ENCODE measurements around the gene EPS8.

The EPS8 gene

DNA sequence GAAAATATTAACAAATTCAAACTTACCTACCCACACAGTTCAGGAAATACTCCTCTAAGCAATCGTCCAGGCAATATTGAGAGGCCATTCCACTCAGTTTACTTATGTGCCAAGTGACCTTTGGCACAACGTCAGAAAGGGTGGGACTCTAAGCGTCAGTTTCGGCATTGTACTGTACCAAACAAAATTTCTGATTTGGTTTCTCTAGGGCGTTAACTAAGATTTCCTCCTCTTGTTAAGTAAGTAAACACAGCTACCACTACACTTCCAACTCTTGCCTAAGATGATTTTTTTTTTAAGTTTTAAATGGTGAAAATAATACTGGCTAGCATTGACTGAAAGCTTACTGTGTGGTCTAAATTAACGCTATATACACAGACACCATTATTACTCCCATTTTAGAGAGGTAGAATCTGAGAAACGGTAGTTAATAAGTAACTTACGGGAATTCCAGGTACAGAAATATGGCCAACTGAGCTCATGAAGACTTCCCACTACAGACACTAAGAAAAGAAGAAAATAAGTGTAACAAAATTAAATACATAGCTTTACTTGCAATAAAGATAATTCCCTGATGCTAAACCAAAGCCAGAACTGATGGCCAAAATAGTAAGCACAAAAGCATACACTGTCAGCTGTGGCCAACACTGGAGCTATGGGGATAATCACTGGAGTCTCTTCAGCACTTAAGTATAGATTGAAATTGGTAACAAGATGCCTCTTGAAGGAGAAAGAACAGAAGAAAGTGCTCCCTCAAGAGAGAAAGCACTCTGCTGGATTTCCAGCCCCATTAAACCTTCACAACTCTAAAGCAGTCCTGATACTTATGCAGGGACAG lies 76.1 kb downstream of the EPS8 start:
- DNase-seq, result no peak

DNA sequence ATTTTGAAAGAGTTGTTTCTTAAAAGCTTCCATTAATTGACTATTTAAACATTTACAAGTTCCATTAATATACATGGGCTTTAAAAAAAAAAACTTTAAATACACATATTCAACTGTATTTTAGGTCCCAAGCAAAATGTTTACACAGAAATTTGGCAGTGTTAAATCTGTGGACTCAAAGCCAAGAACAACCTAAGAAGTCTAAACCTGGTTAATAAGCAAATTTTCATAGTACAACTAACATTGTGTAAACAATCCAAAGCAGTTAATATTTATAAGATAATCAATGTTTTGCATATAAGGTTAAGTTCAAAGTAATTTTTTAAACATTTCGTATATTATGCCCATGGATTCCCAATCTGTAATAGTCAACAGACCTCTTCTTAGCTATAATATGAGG lies 77.0 kb downstream of the EPS8 start:
- no peak for DNase-seq

DNA sequence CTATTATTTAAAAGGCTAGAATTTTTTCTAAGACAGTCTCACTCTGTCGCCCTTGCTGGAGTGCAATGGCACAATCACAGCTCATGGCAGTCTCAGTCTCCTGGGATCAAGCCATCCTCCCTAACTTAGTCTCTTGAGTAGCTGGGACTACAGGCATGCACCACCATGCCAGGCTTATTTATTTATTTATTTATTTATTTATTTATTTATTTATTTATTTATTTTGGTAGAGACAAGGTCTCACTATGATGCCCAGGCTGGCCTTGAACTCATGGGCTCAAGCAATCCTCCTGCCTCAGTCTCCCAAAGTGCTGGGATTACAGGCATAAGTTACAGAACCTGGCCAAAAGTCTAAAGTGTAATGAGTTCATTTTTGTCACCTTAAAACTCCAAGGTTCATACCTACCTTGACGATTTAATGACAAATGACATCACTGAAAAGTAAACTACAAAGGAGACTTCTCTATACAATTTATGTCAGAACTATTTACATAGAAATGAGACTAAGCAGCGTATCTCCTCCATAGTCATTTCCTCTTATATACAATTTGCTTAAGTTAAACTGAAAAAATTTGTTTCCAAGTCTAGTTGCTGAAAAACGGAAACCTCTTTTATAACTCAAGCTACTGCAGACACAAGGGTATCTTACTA lies 78.2 kb downstream of the EPS8 start:
- no peak for DNase-seq

DNA sequence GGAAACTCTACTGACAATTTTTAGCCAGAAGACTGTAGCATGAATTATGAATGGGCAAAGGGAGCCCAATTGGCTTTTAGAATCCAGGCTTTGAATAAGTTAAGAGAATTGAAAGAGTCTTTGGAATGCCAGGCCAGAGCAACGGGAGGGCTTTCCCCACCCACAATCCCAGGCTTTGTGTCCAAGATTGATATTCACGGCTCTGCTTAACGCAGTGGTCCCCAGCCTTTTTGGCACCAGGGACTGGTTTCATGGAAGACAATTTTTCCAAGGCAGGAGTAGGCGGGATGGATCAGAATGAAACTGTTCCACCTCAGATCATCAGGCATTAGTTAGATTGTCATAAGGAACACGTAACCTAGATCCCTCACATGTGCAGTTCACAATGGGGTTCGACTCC lies 79.6 kb downstream of the EPS8 start:
- DNase-seq, result no peak

DNA sequence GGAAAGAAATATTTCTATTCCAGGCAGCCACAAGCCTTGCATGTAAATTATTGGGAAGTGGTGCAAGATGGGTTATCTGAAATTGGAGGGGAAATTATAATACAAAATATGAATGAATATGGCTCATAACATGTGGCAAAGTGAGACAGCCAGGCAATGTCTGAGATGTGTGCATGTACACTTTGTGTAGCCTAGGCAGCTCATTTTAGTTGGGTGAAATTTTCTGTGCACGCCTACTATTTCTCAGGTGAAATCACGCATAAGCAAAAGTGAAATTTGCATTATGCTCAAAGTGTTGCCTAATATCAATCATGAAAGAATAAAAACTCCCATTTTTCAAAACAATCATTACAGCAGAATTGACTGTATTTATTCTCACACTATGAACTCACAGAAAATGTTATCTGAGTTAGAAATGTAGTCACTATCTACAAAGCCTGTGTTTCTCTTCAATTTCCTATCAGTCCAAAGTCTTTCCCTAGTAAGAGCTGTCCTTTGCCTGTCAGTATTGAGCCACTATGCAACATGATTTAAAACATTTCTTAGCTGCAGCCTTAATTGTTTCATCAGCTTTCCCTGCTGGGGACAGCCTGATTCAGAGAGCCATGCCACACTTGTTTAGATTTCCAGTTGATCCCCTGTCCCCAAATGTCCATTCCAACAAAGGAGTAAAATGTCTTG lies 80.7 kb downstream of the EPS8 start:
- no peak for DNase-seq

DNA sequence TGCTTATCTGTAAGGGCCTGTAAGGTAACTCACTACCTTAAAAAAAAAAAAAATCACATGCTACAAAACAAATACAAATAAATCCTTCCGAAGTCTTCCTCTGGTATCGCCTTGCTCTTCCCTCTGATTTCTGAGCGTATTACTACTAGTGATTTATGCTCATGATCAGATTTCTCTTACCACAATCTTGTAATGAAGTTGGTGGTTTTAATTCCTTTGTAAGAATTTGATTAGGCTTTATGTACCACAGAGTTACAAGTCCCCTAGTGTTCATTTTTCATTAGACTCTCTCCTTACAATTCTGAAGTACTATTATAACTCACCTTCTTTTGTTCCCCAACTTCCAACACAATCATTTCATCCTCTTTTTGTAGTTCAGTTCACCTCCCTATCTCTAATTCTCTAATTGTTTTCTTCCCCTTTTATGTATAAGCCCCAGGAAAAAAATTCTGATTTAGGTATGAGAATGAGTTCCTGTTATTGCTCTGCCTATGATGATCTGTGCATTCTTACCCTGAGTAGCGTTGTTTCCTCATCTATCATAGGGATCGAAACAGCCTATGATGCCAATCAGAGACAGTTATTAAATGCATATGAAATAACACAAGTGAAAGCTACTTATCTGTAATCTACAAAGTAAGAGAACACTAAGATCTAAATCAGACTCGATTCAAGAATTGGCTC lies 81.5 kb downstream of the EPS8 start:
- no peak for DNase-seq

DNA sequence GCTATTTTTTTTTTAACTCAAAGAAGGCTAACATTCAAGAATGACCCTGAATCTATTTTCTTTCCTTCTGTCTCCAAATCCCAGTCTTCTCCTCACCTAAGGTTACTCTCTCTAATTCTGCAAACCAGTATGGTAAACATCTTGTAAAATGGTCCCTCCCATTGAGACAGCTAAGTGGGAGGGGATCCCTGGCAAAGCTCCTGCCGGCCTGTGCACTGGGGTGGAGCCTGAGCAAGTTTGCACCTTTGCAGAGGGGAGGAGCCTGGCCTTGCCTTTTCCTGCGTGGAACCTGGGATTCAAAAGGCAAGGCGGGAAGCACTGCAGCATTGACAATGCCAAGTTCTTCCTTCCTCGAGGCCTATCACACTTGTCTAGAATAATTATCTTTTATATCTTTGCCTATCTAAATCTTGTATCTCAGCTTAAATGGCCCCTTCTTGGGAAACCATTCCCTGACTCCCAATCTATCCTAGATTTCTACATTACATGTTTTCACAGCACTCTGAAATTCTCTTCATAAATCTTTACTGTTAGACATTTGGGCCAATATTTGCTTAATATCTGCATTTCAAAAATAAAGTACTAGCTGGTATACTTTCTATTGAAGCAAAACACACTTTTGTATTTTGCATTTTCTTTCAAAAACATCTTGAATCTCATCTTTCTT lies 83.0 kb downstream of the EPS8 start:
- no peak for DNase-seq

DNA sequence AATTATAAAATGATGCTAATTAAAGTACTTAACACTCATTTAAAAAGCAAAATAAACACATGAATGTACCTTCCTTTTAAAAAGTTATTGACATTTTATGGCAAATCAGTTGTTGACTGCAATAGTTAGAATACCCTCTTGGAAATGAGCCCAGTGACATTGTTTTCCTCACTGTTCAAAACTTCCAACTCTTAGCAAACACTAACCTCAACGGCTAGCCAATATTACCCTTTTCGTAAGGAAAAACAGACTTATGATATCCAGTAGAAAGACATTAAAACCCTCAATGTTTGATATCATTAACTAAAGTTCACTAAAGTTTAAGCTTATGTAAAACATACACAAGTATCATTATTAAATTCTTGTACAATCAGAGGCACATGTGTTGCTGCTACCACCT lies 83.6 kb downstream of the EPS8 start:
- DNase-seq, result no peak

DNA sequence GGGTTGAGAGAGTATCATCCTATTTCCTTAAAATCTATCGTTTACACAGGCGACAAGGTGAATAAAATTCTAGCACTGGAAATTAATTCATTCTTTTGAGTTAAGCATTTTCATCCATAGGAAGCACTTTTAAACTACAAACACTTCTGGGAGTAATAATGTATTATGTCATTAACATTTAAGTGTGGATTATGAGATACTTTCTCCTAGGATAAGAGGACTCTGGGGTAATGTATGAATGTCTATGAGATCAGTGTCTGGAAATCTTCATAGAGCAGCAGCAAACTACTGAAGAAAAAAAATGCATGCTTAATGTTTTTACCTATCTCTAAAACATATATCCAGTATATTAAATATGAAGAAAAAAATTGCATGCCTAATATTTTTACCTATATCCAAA lies 86.9 kb downstream of the EPS8 start:
- DNase-seq, result no peak

DNA sequence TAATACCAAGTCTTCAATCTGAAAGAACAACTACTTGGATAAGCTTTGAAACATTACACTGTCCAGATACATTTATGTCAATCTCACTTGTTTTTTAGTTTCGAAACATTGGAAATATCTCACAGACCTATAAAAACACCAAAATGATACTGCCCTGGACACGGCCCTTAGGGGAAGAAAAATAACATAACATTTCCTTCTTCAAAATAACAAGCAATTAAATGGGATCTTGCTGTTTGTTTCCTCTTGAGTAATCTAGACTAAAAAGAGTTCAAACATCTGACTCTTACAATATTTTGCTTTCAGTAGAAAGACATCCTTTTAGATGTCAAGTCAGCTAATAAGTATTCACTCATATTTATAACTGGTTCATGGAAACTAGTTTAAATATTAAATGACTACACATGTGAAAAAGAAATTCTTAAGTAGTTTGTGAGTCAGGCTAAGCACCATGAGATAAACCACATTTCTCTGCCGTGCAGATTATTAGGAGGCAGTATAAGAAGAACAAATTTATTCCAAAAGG lies 87.5 kb downstream of the EPS8 start:
- DNase-seq, result no peak

DNA sequence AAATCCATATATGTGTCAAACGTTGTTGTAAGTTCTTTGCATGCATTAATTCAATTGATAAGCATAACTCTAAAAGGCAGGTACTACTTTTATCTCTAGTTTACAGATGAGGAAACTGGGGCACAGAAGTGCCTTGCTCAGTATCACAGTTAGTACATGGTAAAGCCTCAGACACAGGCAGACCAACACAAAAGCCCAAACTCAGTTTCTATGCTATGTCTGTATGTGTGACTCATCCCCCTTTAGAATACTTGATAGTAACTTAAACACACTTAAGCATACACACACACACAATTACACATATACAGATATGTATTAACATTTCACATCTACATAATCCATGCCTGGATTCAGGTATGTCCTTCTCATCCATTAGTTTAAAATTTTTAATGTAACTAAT lies 88.0 kb downstream of the EPS8 start:
- no peak for DNase-seq

DNA sequence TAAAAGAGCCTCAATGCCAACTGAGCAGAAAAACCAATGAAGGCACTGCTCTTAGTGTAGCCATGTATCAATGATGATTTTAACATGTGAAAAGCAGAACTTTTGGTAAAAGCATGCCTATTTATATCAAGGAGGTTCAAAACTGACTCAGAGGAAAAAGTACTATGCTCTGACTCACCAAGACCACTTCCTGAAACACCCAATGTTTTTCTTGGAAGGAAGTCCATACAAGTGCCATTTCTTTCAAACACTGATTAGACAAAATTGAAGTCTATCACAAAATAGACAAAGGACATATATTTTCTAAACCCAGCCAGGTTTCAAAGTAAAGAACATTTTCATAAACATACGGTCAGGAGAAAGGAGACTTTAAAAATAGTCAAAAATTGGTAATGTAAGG lies 88.6 kb downstream of the EPS8 start:
- no peak for DNase-seq

DNA sequence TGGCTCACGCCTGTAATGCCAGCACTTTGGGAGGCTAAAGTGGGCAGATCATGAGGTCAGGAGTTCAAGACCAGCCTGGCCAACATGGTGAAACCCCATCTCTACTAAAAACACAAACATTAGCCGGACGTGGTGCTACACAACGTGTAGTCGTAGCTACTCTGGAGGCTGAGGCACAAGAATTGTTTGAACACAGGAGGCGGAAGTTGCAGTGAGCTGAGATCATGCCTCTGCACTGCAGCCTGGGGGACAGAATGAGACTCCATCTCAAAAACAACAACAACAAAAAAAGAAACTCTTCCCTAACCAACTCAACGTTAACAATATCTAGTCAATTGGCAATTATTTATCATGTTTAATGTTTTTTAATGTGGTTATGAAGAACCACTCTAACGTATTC lies 89.3 kb downstream of the EPS8 start:
- no peak for DNase-seq

DNA sequence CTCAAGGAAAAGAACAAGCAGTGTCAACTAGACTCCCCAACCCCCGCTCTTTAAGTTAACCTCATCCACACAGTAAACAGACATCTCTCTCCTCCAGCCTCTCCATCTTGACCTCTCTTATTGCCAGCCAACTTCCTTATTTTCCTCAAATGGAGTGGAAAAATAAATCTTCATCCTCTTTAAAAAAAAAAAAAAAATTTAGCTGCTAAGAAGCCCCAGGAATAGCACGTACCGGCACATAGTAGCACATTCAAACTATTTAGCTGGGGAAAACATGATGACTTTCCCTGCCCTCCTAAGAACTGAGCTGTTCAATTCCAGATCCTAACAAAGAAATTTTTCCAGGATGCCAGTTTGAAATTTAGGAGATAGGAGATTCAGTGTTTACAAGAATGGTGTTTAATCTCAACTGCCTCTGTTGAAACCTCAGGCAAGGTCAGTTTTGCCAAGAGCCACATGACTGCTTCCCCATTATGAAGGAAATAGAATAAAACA lies 90.8 kb downstream of the EPS8 start:
- no peak for DNase-seq

DNA sequence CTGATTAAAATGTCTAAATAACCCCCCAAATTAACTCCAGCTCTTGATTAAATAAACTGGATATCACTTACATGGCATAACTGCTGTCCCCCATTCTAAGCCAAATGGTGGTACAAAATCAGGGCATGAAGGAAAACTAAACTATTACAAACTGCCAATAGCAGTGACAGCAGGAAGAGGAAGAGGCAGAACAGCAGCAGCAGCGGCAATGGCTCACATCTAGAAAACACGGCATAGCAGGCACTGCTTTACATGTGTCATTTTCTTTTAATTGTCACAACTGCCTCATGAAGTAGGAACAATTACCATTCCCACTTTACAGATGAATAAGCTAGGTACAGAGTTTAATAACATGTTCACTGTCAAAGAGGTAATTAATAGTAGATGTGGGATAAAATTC lies 92.0 kb downstream of the EPS8 start:
- no peak for DNase-seq

DNA sequence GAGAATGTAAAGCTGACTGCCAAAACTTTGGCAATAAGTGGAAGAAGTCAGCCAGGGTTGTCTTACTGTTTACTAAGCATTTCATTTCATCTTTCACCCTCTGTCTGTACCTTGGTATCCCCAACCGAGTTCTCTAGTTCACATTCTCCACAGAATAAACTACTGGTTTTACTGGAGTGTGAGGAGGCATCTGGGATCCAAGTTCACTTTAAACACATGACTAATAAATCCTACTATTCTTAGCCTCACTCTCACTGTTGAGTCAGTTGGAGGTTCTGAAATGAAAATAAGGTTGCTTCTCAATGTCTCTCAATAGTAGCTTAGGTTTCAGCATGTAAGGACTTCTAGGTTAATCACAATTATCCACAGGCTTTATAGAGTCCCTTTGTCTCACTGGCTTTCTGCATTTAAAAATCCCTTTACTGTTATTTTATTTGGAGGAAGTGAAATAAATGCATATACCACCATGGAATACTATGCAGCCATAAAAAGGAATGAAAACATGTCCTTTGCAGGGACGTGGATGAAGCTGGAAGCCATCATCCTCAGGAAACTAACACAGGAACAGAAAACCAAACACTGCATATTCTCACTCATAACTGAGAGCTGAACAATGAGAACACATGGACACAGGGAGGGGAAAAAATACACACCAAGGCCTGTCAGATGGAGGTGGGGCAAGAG lies 95.8 kb downstream of the EPS8 start:
- DNase-seq, result no peak

DNA sequence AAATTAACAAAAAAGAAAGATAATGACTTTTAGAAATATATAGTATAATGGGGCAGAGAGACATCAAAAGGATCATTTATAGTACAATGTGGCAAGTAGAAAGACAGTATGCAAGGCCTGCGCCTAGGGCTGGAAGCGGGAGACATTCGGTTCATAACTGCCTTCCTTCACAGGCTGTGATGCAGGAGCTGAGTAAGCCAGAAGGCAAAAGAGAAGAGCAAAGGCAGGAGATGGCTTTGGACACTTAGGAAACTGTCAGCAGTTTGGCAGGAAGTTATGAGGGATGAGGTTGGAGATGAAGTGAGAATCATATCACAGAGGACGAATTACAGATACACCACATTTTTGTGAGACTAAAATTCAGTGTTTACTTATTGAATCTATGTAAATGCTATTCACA lies 97.8 kb downstream of the EPS8 start:
- no peak for DNase-seq

DNA sequence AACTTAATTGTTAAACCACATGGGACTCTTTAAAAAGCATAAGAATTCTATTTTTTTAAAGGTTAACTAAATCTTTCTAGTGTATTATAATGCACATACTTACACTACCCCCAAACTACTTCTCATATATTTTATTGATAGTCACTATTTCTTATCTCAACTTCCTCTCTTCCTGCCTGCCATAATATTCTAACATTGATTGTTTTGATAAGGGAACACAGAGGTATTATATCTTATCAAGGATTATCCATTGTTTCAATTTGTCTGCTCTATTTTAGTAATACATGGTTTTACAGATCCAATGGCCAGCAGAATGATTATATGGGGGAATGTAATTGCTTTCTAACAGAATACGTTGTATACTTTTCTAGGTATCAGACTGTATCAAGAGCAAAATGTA lies 98.9 kb downstream of the EPS8 start:
- no peak for DNase-seq

DNA sequence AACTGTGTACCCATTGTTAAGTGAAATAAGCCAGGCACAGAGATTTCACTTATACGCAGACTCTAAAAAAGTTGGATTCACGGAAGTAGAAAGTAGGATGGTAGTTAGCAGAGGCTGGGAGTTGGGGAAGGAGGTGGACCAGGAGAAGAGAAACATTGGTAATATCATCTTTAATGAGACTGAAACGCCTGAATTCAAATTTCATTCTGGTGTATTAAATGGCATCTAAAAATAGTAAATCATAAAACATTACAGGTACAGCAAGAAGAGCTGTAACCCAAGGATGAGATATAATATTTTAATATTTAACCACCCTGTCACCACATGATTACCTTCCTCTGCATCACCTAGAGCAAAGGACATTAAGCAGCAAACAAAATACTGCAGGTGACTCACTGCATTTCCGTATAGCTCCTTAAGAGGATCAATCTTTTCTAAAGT lies 99.4 kb downstream of the EPS8 start:
- no peak for DNase-seq

DNA sequence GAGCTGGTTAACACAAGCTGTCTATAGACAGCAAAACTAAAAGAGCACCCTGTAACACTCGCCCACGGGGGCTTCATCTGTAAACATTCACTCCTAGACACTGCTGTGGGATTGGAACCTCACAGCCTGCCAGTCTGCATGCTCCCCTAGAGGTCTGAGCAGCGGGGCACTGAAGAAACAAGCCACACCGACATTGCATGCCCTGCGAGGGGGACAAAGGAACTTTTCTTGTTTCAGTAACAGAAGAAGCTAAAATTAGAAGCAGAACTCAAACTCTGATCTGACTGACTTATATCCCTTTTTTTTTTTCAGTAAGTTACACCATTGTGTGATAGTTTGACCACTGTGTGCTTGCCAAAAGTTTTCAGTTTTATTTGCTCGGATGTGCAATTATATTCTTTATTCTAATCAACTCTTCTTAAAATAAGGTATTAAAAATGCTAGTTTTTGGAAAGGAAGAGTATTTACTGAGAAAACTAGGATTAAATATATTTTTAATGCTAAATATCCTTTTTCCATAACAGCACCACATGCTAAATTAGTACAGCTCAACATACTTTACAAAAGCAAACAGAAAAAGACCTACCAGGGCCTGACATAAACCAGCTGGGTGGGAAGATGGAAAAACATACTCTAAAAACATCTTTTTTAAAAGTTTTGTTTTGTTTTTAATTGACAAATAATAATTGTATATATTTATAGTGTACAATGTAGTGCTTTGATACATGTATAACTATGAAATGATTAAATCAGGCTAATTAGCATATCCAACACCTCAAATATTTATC lies 100.2 kb downstream of the EPS8 start:
- no peak for DNase-seq

DNA sequence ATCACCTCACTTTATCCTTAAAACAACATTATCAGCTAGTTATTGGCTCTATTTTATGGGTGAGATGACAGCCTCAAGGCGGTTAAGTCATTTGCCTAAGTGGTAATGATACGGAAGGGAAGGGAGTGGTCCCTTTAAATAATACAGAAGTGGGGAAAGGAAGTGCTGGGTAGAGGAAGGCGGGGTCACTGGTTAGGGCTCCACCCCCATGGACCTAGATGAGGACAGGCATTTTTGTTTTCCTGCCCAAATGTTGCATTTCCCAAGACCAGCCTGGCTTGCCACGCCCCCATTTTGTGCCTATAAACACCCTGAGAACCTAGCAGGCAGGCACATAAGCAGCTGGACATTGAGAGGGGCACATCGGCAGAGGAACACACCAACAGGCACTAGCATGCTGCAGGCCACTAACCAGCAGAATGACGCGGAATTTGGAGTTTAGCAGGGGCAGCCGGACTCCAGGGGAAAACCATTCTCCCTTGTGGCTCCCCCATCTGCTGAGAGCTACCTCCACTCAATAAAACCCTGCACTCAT lies 100.9 kb downstream of the EPS8 start:
- no peak for DNase-seq
